HCT116 (cell line): ENCODE data around the gene FGF18. TPM values are rescaled to one million over a fixed set of nuclear protein-coding genes. Genes with fewer than 3 reads are reported as not detected.
A peak's percentile ranks its signal among the peaks of the same experiment; 100 is the strongest.
"Not testable (repeated sequence)": the region's sequence is repeated elsewhere in the genome, so short reads cannot be mapped to it uniquely, and the experiment has no call there.

Experiments used
- ATAC-seq: fragments of 200-7000 bp; cut with Tn5 transposase; 2 replicates; pipeline ENCODE4 v1.9.1; 2020; ENCODE audit warnings: mild to moderate bottlenecking, moderate library complexity
- BruUV-seq: library from RNA; stranded (reverse); fragments of 400-500 nt; replicated peaks from 2 replicates; lab custom pipeline; 2021; lab: Mats Ljungman, UMichigan
- CTCF ChIA-PET: fragments of 300-600 bp; sonication (Branson Sonifier 250); formaldehyde crosslinking; loops from one replicate; lab custom pipeline; 2021; ENCODE audit warnings: antibody characterized with exemption; lab: Charles Lee
- POLR2A ChIA-PET: fragments of 300-600, 350-600 bp; sonication (Branson Sonifier 250); formaldehyde crosslinking; loops from one replicate; lab custom pipeline; 2021; ENCODE audit warnings: antibody characterized with exemption; lab: Charles Lee
- RAD21 ChIA-PET, 2 experiments: fragments of 300-600 bp; sonication (Branson Sonifier 250); formaldehyde crosslinking; loops; one replicate each; lab custom pipeline; 2023; ENCODE audit warnings: low total read pairs in 2 of 2; ENCODE audit not compliant: uncharacterized antibody in 2 of 2, unreplicated experiment in 2 of 2, low non-redundant PET in 1 of 2; lab: Charles Lee
- DNase-seq: peaks from one replicate; pipeline ENCODE4 v3.0.0-alpha.2; 2010; ENCODE audit warnings: low read depth, low spot score
- H2AFZ ChIP-seq: fragments of 200-600 bp; shearing (Covaris generic), sonication (generic); 2 replicates; pipeline ENCODE4 v1.6.1; 2017; ENCODE audit warnings: low read depth, mixed run types, mixed read lengths, antibody characterized with exemption, low read length; ENCODE audit not compliant: poor library complexity, severe bottlenecking
- H3K27ac ChIP-seq: 2 replicates; pipeline ENCODE4 v1.5.1; 2012; ENCODE audit warnings: low read depth, low read length
- H3K27me3 ChIP-seq: fragments of 200-600 bp; sonication (generic); 2 replicates; pipeline ENCODE4 v1.6.1; 2016; ENCODE audit warnings: mixed run types, low read length, mixed read lengths; ENCODE audit not compliant: insufficient read depth
- H3K36me3 ChIP-seq, 2 experiments: fragments of 200-500 bp in 1 of 2; fragments of 200-600 bp in 1 of 2; sonication (Bioruptor generic) in 1 of 2; sonication (generic) in 1 of 2; 2 replicates each; pipeline versions ENCODE4 v1.5.1 to v1.6.1; 2014 to 2016; ENCODE audit warnings: low read length in 2 of 2, inconsistent platforms in 1 of 2, mixed read lengths in 1 of 2, mixed run types in 1 of 2; ENCODE audit not compliant: insufficient read depth in 2 of 2, control insufficient read depth in 1 of 2
- H3K4me1 ChIP-seq, 2 experiments: fragments of 200-600 bp in 1 of 2; sonication (generic) in 1 of 2; 2 replicates each; pipeline versions ENCODE4 v1.5.1 to v1.6.1; 2012 to 2017; ENCODE audit warnings: low read length in 2 of 2, inconsistent platforms in 1 of 2, mild to moderate bottlenecking in 1 of 2, mixed read lengths in 1 of 2, mixed run types in 1 of 2, moderate library complexity in 1 of 2; ENCODE audit not compliant: insufficient read depth in 2 of 2, control insufficient read depth in 1 of 2
- H3K4me2 ChIP-seq: fragments of 200-600 bp; sonication (generic); 2 replicates; pipeline ENCODE4 v1.6.1; 2017; ENCODE audit warnings: mixed run types, low read length, mixed read lengths
- H3K4me3 ChIP-seq, 2 experiments: fragments of 200-600 bp in 1 of 2; sonication (generic) in 1 of 2; replicated peaks in 1 of 2; 2 replicates each; pipeline ENCODE4 v1.5.1; 2011 to 2016; ENCODE audit warnings: low read length in 2 of 2, control low read depth in 1 of 2, low read depth in 1 of 2, mild to moderate bottlenecking in 1 of 2, mixed read lengths in 1 of 2, mixed run types in 1 of 2
- H3K79me2 ChIP-seq: fragments of 200-600 bp; sonication (generic); 2 replicates; pipeline ENCODE4 v1.6.1; 2017; ENCODE audit warnings: mild to moderate bottlenecking, mixed run types, low read length, moderate library complexity, mixed read lengths; ENCODE audit not compliant: insufficient read depth
- H3K9ac ChIP-seq: fragments of 200-600 bp; sonication (generic); 2 replicates; pipeline ENCODE4 v1.6.1; 2016; ENCODE audit warnings: low read length, mixed read lengths
- H3K9me2 ChIP-seq: fragments of 200-600 bp; sonication (generic), shearing (Covaris generic); 2 replicates; pipeline ENCODE4 v1.6.1; 2017; ENCODE audit warnings: mixed run types, mild to moderate bottlenecking, moderate library complexity; ENCODE audit not compliant: insufficient read depth
- H3K9me3 ChIP-seq, 2 experiments: fragments of 200-500 bp in 1 of 2; fragments of 200-600 bp in 1 of 2; sonication (Bioruptor generic) in 1 of 2; sonication (generic) in 1 of 2; 2 replicates each; pipeline ENCODE4 v1.6.1; 2014 to 2017; ENCODE audit warnings: low read length in 2 of 2, mixed read lengths in 2 of 2, inconsistent platforms in 1 of 2, low read depth in 1 of 2, mild to moderate bottlenecking in 1 of 2, mixed run types in 1 of 2, moderate library complexity in 1 of 2; ENCODE audit not compliant: control insufficient read depth in 1 of 2, insufficient read depth in 1 of 2
- H4K20me1 ChIP-seq: fragments of 200-600 bp; sonication (generic), shearing (Covaris generic); 2 replicates; pipeline ENCODE4 v1.6.1; 2017; ENCODE audit warnings: mixed run types, mild to moderate bottlenecking, moderate library complexity; ENCODE audit not compliant: insufficient read depth
- CEBPB ChIP-seq: IDR thresholded peaks from 2 replicates; pipeline ENCODE4 v1.6.1; 2012; ENCODE audit warnings: low read depth
- intact Hi-C: fragments of 100-400 bp; cut with micrococcal nuclease; formaldehyde crosslinking; loops from 2 replicates; pipeline ENCODE4 v1.10.0; 2022
- total RNA-seq: library from RNA; stranded (reverse); gene quantifications from one replicate; pipeline ENCODE4 v1.2.1, GENCODE V29; 2021; ENCODE audit not compliant: unreplicated experiment
- TF ChIP-seq, protein P1 (sequence below): IDR thresholded peaks from 2 replicates; pipeline ENCODE4 v1.6.1; 2012; ENCODE audit warnings: low read depth

Gene FGF18
- total RNA-seq, 1 experiment from 2014 or later = 0.96 TPM

DNA sequence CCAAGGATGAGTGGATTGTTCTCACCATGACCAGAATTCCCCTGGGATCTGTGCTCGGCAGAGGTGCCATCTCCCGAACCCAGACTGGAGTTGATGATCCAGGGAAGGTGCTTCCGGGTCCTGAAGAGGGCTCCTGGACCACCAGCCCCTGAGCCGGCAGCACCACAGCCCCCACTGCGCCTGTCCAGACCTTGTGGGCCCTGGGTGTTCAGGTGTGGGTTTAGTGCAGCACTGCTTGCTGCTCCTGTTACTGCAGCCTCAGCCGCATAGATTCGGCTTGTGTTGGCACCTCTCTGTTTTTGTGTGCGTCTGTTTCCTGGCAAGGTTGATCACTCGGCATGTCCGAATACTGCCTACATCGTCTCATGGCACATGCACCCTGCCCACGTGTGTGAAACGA, 48.1 kb upstream of the FGF18 start (continued):
- TF ChIP-seq, protein P1, sequence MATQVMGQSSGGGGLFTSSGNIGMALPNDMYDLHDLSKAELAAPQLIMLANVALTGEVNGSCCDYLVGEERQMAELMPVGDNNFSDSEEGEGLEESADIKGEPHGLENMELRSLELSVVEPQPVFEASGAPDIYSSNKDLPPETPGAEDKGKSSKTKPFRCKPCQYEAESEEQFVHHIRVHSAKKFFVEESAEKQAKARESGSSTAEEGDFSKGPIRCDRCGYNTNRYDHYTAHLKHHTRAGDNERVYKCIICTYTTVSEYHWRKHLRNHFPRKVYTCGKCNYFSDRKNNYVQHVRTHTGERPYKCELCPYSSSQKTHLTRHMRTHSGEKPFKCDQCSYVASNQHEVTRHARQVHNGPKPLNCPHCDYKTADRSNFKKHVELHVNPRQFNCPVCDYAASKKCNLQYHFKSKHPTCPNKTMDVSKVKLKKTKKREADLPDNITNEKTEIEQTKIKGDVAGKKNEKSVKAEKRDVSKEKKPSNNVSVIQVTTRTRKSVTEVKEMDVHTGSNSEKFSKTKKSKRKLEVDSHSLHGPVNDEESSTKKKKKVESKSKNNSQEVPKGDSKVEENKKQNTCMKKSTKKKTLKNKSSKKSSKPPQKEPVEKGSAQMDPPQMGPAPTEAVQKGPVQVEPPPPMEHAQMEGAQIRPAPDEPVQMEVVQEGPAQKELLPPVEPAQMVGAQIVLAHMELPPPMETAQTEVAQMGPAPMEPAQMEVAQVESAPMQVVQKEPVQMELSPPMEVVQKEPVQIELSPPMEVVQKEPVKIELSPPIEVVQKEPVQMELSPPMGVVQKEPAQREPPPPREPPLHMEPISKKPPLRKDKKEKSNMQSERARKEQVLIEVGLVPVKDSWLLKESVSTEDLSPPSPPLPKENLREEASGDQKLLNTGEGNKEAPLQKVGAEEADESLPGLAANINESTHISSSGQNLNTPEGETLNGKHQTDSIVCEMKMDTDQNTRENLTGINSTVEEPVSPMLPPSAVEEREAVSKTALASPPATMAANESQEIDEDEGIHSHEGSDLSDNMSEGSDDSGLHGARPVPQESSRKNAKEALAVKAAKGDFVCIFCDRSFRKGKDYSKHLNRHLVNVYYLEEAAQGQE = no peak

GRCh38 chr5:171379961-171380360, 39.5 kb upstream of the FGF18 start:
- H3K27me3 ChIP-seq = no peaks in the 10 kb centered on the region
- H3K79me2 ChIP-seq = no peaks in the 10 kb centered on the region
- BruUV-seq = no TSS peak
- TF ChIP-seq CEBPB = no peak
- H3K9ac ChIP-seq = no peak overlapping the region
- intact Hi-C loops = no loop called here
- DNase-seq (no peak), ATAC-seq (no peak)
- H3K9me2 ChIP-seq = no peaks in the 10 kb centered on the region
- POLR2A ChIA-PET = no interaction called here
- no peaks in the 10 kb centered on the region for H3K36me3 ChIP-seq
- H4K20me1 ChIP-seq = no peaks in the 10 kb centered on the region
- RAD21 ChIA-PET = no interaction called here
- no peak overlapping the region for H3K4me3 ChIP-seq
- CTCF ChIA-PET = no interaction called here
- H3K4me1 ChIP-seq = peaks cover 5 to 8% of the 10 kb centered on the region in 2 experiments
- H3K9me3 ChIP-seq = no peaks in the 10 kb centered on the region
- H2AFZ ChIP-seq = no peak overlapping the region
- no peak overlapping the region for H3K4me2 ChIP-seq
- H3K27ac ChIP-seq = no peak overlapping the region

- BruUV-seq, H3K36me3 ChIP-seq, CTCF ChIA-PET, RAD21 ChIA-PET, H3K9me2 ChIP-seq, H3K9me3 ChIP-seq, H3K27me3 ChIP-seq, H2AFZ ChIP-seq, intact Hi-C loops, H3K4me3 ChIP-seq, H3K27ac ChIP-seq, ATAC-seq, DNase-seq, H4K20me1 ChIP-seq, H3K9ac ChIP-seq, POLR2A ChIA-PET: not testable (repeated sequence)
- Histone ChIP-seq H3K4me2 (peak overlapping the region; percentile 54), H3K79me2 (peaks cover 18% of the 10 kb centered on the region), H3K4me1 (peaks cover 13 to 31% of the 10 kb centered on the region in 2 experiments)
Observed at GRCh38 chr5:171384416-171384815, 35.0 kb upstream of the FGF18 start.

- H3K9me3 ChIP-seq, intact Hi-C loops, H3K4me3 ChIP-seq, CTCF ChIA-PET, H3K9me2 ChIP-seq, H2AFZ ChIP-seq, POLR2A ChIA-PET, DNase-seq, BruUV-seq, H3K27me3 ChIP-seq, H3K27ac ChIP-seq: not testable (repeated sequence)
- RAD21 ChIA-PET = interaction anchor here in 1 of 2 experiments (0.6 kb wide), 1 partner anchor 246 kb away, joined by 3 read pairs; no protein-coding TSS in a partner anchor
- peak; percentile 21; the same call in 1 of the 2 replicates for ATAC-seq
- peaks cover 17 to 37% of the 10 kb centered on the region in 2 experiments for H3K4me1 ChIP-seq
- peak overlapping the region; percentile 54; the same call in 1 of the 2 replicates for H3K4me2 ChIP-seq
- H3K79me2 ChIP-seq = peaks cover 23% of the 10 kb centered on the region
- H4K20me1 ChIP-seq = peaks cover 16% of the 10 kb centered on the region
- H3K9ac ChIP-seq = 0 out of 2 replicates have a peak overlapping the region, but pooled peaks have one; percentile 12
- peaks cover 4 to 16% of the 10 kb centered on the region in 2 experiments for H3K36me3 ChIP-seq
Observed at GRCh38 chr5:171384999-171385398, 34.4 kb upstream of the FGF18 start.
